HG03196 (cell line): ENCODE results near the gene ADAT3.
"Not testable (repeated sequence)": the region's sequence is repeated elsewhere in the genome, so short reads cannot be mapped to it uniquely, and the experiment has no call there.

Source experiments
- ATAC-seq: cut with Tn5 transposase; IDR thresholded peaks from one replicate; pipeline ENCODE4 v1.9.1; 2021; ENCODE audit not compliant: unreplicated experiment

The ADAT3 gene

DNA sequence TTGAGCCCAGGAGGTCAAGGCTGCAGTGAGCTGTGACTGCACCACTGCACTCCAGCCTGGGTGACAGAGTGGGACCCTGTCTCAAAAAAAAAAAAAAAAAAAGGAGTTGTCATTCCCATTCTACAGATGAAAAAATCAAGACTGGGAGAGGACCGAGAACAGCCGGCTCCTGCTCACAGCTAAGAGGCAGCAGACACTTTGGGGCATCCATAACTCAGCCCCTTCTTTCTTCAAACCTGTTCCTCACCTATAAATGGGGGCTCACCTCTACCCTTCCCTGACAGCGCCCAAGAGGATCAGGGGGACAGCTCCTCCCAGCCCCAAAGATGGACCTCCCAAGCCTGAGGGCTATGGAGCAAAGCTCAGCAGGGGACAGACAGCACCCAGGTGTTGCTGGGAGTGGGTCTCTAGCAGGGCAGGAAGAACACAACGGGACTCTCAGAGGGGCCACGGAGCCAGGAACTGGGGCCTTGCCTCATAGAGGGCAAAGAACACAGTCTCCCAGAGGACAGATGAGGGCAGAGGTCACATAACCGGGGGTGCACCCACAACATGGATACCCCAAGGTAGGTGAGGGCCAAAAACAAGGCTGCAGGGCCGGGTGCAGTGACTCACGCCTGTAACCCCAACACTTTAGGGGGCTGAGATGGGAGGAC is 38.4 kb upstream of the ADAT3 start:
- ATAC-seq, result no peak

DNA sequence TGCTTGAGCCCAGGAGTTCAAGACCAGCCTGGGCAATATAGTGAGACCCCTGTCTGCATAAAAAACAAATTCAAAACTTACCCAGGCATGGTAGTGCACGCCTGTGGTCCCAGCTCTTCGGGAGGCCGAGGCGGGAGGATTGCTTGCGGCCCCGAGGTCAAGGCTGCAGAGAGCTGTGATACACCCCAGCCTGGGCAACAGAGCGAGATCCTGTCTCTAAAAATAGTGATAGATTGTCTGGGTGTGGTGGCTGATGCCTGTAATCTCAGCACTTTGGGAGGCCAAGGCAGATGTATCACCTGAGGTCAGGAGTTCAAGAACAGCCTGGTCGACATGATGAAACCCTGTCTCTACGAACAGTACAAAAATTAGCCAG is 37.9 kb upstream of the ADAT3 start:
- no peak for ATAC-seq

DNA sequence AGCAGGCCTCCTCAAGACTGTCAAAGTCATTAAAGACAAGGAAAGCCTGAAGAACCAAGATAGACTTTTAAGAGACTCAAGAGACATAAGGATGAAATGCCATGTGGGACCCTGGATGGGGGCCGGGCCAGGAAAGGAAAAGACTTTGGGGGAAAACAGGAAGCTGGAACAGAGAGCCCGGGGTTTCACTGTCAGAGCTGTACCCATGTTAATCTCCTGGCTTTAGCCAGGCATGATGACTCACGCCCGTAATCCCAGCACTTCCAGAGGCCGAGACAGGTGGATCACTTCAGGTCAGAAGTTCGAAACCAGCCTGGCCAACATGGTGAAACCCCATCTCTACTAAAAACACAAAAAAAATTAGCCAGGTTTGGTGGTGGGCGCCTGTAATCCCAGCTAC is 36.2 kb upstream of the ADAT3 start:
- no peak for ATAC-seq

DNA sequence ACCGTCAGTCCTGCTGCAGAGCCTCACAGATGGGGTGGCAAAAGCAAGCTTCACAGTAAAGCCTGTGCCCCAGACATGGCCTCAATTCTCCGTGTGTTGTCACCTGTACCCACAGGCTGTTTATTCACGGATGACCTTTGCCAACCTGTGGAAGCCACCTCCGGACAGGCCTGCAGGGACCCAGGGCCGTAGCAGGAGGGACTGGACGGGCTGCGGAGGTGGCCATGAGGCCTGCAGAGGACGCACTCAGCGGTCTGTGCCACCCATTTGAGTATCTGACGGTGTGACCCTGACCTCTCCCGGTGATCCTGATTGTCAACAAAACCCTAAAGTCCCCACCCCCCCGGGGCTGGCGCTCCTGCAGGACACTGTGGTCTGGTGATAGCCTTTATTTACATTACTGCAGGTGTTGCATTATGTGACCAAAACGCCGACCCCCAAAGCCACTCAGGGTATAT is 34.0 kb upstream of the ADAT3 start:
- ATAC-seq, result no peak

DNA sequence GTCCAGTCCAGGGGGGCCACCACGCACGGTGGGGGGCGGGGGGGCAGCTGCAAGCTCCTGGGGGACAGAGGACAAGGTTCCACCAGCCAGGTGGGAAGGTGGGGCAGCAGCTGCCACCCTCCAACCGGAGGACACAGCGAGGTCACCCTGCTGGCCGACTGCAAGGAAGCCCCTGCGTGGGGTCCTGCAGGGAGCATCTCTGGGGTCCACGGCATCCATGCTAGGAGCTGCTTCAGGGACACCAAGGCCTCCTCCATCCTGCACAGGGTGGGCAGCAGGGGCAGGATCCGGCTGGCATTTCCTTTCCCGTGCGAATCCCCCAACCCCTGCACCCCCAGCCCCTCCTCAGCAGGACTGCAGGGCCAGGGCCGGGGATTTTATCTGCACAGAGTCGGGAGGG is 33.6 kb upstream of the ADAT3 start:
- no peak for ATAC-seq

DNA sequence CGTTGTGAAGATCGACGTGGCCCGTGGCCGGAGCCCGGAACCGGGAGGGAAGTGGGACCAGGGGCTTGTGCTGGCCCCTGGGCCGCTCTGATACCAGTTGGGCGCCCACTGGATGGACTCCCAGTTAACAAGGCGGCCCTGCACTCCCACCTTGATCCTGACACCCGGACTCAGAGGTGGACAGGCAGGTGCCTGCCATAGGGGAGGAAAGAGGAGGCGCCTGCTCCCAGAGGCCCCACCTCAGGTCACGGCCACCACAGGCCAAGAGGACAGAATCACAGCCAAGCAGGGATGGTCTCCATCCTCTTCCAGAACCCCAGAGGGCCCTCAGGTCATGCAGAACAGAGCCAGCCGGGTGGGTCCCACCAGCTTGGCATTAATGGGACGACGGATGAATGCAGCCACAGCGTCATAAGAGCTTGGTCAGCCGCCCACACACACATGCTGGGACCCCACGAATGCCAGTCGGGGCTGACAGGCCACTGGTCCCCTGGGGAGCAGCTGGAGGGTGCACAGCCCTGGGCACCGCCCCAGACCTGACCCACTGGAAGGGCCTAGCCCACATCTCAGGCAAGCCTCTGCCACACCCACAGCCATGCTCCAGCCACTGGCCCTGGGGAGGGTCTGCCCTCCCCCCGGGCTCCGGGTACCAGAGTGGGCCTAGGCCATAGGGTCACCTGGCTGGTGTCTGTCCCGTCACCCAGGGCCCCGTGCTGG is 32.2 kb upstream of the ADAT3 start:
- ATAC-seq, result no peak

DNA sequence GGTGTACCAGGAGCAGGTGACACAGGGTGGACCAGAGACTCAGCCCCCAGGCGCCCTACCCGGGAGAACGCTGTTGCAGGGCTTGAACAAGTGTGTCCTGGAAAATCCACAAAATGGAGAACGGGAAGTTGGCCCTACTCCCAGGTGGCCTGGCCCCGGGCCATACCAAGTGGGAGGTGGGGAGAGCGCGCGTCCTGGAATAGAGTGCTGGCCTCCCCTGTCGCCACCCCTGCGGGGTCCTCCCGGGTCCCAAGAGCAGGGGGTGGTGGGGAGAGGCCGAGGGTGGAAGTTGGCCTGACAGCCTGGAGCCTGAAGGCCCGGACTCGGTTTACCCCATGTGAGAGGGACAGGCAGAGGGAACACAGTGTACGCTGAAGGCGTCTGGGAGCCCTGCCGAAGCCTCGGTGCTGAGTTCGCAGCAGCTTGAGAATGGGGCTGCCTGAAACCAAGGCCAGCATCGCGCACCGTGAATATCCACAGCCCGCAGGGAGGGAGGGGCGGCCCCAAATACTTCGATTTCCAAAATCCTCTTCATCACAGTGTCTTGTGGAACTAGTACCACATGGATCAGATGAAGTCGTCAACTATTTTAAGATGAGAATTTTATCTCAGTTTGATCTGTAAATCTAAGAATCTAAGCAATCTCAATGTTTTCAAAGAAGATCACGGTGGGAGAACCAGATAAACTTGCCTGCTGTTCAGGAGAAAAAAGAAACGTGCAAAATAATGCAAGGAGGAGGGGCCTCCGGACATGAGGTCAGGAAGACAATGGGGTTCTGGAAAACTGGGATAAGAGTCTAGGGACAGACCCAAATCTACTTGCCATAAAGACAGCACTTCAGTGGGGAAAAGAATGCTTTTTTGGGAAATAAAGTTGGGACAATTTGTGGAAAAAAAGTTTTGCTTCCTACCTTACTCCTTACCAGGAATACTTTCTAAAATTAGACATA is 31.4 kb upstream of the ADAT3 start:
- ATAC-seq, result no peak

DNA sequence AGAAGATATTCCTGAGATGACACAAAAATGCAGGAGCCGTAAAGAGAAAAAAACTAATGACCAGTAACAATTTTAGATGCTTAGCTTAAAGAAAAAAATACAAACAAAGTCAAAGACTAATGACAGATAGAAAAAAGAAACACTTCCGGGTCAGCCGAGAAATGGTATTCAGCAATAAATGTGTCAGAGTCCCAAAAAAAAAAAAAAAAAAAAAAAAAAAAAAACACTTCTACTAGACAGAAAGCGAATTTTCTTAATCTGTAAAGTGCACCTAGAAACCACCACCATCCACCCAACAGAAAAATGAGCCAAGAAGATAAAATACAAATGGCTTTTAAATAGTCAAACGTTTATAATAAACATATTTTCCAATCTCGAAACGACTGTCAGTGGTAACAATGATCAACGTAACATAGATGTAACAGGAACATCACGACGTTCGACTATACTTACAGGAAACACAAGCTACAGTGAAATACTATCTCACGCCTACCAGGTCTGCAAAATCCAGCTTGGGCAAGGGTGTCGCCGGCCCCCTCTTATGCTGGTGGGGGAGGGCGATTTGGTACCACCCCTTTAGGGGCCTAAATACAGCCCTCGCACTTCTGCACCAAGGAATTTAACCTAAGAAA is 30.5 kb upstream of the ADAT3 start:
- no peak for ATAC-seq

DNA sequence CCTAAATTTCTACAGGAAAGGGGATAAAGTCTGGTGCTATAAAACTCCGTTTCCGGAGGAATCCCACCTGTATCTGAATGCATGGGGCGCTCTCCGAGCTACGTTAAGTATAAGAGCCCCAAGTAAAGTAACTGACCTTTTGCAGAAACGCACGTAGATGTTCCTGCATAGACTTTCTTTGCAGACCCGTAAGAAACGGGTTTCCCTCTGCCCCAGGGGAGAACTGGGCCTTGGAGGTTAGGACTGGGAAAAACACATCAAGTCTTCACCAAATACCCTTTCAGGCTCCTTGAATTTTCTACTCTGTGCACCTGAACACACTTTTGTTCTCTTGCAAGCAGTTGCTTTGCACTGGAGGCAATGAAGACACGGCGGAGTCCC is 29.9 kb upstream of the ADAT3 start:
- not testable (repeated sequence) for ATAC-seq

DNA sequence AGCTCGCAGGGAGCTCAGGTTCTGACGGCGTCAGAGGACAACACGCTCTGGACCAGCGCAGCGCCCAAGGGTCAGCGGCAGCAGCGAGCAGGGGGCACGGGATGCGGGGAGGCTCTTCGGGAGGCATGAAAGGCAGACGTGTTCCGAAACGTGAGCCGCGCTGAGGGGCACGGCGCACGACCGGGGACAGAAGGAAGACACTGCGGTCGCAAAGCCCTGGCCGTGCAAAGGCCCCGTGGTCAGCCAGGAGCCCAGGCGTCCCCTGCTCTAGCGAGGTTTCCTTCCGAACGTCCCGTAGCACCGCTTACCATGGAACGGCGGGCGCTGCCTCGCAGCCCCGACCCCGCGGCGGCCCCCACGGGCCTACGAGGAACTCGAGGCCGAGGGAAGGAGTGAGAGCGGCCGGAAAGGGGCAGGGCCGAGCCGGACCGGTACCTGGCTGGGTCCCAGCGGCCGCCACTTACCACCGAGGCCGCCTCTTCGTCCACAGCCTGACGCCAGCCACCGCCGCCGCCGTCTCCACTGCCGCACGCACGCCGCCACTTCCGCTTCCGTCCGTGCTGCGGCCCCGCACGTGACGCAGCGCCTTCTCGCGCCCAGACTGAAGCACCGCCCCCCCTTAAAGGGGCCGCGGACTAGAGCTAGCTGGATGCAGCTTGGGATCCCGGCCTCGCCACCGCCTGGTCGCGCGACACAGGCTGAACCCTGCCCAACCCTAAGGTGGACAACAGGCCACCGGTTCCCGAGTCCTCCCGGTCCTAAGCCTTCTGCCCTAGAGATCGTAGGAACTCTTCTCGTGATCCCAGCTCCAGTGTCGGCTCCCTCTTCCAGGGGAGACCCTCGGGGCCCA is 29.3 kb upstream of the ADAT3 start:
- ATAC-seq, result peak; percentile 88

DNA sequence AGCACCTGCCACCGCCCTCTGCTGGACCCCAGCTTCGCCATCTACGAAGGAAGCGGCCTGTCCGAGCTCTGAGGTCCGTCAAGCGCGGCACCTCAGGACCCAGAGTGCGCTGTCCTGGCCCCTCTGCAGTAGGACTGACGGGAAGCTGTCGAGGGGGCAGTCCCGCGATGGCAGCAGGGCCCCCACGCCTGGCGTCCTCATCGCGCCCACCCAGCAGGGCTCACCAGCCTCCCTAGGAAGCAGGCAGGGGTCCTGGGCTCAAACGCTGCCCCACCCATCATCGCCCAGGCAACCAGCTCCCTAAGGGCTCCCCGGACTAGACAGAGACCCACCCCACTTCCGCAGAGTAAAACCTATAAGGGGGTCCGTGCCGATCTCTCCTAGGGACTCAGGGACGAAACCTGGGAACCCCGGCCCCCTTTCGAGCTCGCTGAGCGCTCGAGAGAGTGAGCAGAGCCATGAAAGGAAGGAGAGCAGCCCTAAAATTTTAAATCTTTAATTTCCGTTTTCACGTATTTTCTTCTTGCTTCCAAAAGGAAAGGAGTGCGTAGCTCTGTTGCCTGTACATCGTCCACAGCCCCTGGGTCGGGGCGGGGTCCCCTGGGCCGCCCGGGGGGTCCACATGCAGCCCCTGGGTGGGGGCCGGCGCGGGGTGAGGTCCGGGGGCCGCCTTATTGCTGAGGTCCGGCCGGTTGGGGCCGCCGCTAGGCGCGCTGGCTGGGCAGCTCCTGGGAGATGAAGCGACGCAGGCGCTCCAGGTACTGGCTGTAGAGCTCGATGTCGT is 28.5 kb upstream of the ADAT3 start:
- peak; percentile 17 for ATAC-seq

DNA sequence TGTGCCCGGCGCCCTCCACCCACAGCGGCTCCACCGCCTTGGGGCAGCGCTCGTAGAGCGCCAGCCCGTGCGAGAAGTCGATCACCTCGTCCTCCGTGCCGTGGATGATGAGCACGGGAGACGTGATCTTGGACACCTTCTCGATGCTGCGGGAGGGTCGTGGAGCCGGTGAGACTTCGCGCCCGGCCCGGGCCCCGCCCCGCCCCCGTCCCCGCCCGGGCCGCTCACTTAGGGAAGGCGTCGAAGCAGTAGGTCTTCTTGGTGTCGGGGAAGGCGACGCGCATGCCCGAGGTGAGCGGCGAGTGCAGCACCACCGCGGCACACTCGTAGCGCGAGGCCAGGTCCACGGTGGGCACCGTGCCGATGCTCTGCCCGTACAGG is 27.9 kb upstream of the ADAT3 start:
- not testable (repeated sequence) for ATAC-seq

DNA sequence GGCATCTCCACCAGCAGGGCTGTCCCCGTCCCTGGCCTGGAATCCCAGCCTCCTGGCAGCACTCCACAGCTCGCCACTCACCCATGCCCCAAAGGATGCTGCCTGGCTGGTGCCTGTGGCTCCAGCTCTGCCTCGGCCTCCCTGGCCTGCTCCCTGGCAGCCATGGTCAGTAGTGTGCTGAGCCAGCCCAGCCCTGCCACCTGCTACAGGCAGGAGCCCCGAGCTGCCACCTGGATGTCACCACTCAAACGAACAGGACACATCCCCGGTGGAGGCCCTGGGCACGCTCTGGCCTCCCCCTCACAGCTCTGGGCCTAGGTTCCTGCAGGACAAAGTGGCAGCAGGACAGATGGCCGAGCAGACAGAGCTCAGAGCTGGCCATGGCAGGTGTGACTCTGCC is 26.6 kb upstream of the ADAT3 start:
- ATAC-seq, result not testable (repeated sequence)

DNA sequence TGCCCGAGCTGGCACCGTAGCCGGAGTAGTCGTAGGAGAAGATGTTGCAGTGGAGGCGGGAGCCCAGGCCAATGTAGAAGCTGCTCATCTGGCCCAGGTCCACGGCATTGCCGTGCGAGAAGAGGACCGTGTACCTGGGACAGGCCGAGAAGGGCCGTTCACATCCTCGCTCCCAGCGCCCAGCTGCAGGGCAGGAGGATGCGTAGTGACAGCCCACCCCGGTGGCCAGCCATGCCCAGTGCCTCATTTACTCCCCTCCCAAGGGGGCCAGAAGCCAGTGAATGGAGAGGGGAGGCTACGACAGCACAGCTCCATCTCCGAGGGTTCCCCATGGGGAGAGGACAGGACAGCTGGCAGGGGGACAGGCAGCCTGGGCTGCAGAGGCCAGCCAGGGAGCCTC is 25.2 kb upstream of the ADAT3 start:
- ATAC-seq, result not testable (repeated sequence)

DNA sequence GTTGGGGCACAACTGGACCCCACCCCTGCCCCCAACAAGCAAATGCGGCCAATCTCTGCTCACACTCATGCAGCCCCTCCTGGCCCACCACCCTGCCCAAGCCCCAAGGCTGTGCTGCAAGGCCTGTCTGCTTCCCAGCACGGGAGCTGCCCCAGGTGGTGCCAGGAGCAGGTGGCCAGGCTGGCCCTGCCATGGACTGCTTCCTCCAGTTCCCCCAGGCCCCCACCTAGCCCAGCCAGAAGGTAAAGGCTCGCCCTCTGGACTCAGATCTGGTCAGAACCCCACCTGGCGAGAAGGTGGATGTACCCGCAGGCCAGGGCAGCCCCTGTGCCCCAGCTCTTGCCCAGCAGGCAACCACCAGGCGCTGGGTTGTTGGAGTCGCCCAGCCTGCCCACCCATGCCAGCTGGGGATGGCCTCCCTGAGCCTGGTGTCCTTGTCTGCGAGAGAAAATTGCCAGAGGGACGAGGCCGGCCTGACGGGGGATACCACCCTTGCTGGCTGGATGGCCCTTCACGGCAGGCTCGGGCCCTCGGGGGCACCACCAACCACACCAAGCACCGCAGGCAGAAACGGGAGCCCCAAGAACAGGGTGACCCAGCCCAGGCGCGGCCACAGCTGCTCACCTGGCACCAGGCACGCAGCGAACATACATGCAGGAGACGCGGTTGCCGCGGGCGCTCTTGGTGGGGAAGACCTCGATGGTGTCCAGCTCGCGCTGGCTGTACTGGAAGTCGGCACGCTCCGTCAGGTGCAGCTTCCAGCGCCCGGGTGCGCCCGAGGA is 24.4 kb upstream of the ADAT3 start:
- ATAC-seq, result no peak

DNA sequence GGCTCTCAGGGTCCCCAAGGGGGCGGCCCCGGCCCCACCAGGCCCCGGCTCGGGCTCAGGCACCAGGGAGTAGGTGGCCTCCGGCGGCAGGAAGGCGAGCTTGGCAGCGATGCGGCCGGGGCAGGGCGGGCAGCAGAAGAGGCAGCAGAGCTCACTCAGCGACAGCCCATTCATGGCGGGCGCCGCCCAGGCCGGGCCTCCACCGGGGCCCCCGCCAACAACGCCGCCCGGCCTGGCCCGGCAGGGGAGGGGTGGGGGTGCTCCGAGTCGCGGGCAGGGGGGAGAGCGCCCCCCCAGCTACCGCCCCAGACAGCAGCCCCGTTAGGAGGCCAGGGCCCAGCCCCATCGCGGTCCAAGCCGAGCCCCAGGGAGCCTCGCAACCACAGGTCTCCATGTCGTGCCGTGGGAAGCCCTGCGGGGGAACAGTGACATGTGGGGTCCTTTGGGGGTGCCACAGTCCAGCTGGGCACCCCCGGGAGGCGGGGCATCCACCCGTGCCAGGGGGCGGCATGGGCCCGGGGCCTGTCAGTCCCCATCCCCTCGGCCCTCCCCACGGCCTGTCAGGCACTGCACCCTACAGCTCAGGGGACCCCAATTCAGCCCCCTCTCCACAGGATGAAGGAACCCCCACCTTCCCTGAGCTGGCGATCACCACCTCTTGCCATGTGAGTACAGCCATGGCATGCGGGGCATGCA is 23.7 kb upstream of the ADAT3 start:
- not testable (repeated sequence) for ATAC-seq

DNA sequence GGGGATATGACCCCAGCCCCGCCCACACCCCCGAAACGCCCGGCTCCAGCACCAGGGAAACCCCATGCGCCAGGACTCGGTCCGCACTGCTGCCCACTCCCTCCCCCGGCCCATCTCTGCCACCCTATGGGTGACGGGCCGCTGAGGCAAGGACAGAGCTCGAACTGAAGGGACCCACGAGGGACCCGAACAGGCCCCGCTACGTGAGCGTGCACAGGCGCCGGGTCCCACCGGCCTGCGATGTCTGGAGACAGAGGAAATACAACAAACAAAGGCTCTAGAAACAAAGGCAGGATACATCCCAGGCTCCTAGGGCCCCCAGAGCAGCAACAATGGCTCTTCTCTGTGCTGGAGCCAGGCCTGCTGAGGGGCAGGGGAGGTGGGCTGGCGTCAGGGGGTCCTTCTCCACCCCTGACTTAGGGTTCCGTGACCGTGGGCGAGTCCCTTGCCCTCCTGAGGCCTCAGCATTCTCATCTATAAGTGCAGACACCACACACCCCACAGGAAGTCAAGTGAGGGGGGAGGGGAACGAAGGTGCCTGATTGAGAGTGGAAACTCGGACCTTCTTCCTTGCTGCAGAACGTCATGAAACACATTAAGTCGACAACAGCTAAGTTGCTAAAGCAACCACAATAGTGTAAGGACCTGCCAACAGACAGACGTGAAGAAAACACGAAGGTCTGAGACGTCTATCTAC is 23.0 kb upstream of the ADAT3 start:
- no peak for ATAC-seq
